Hepatocyte (in vitro differentiated cells): ENCODE results near the gene ZNF595.
"Not testable (repeated sequence)": the region's sequence is repeated elsewhere in the genome, so short reads cannot be mapped to it uniquely, and the experiment has no call there.

ENCODE experiments used
- CTCF ChIP-seq: fragments of 200-600 bp; sonication (generic); IDR thresholded peaks from 2 replicates; pipeline ENCODE4 v1.5.1; 2016; ENCODE audit warnings: antibody characterized with exemption, mild to moderate bottlenecking; ENCODE audit not compliant: poor library complexity
- EZH2phosphoT487 ChIP-seq: fragments of 200-600 bp; sonication (generic); IDR thresholded peaks from one replicate; pipeline ENCODE4 v1.6.1; 2018; ENCODE audit warnings: antibody characterized with exemption, mild to moderate bottlenecking, low read depth, moderate library complexity; ENCODE audit not compliant: unreplicated experiment, severe bottlenecking

- not testable (repeated sequence) for TF ChIP-seq EZH2phosphoT487, CTCF
Observed at GRCh38 chr4:36559-37415, 16.3 kb upstream of the ZNF595 start.
